Fibroblast of gingiva (primary cell): ENCODE measurements around the gene ADRB1.

ENCODE experiments used
- DNase-seq: peaks from one replicate; pipeline ENCODE4 v3.0.0-alpha.2; 2011; ENCODE audit warnings: low read depth

The ADRB1 gene

DNA sequence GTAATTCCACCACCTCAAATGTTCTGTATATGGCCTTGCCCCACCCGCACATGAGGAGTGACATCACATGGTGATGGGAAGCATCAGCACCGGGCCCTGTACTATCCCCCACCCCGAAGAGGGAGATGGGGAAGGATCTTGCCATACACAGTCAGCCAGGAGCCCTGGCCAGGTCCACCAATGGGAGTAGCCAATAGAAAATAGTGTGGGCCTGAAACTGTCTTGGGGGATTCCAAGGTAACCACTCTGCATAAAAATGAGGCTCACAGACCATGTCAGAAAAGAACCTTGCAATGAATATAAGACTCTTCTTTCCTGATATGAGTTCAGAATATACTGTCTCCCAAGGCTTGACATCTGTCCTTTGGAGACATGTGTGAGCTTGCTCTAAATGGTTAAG, 51.1 kb downstream of the ADRB1 start:
- no peak for DNase-seq

DNA sequence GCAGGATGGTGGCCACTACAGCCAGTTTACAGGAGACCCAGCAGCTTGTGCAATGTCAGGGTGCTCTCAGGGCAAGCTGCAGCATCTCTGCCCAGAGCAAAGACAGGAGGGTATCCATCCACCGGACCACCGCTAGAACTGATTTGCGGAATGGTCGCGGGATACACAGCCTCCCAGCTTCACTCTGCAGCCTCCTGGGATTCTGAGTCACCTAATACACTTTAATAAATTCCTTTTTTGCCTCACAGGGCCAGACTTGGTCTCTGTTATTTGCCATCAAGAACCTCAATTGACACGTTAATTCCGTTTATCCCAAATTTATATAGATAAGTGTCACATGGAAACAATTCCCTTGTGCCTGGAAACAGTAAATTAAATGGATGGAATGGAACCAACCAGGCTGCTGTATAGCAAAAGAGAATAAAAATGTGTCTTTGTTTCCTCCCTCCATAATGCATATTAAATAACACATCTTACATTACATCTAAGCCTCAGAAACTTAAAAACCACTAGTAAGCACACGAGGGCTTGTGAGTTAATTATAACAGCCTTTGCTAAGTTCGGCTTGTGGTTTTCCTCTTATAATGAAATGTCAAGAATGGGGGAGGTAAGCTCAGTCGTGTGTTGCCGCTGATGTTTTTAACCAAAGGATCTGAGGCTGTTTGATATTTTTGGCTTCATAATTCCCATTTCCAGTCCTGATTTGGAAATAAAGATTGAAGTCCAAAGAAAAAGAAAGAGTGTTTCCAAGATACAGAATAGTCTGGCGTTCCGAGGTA, 52.1 kb downstream of the ADRB1 start:
- DNase-seq: no peak
